Osteoblast (primary cell): ENCODE measurements around the gene FMC1. TPM values are rescaled to one million over a fixed set of nuclear protein-coding genes. Genes with fewer than 3 reads are reported as not detected.
"Not testable (repeated sequence)": the region's sequence is repeated elsewhere in the genome, so short reads cannot be mapped to it uniquely, and the experiment has no call there.

Source experiments
- DNase-seq: peaks from one replicate; pipeline ENCODE4 v3.0.0; 2011; ENCODE audit warnings: low spot score, mixed read lengths; ENCODE audit not compliant: insufficient read length; ENCODE audit errors: missing footprints
- H2AFZ ChIP-seq: 2 replicates; pipeline ENCODE4 v1.6.0; 2011; ENCODE audit warnings: mild to moderate bottlenecking, low read length
- H3K27ac ChIP-seq: 2 replicates; pipeline ENCODE4 v1.5.1; 2011; ENCODE audit warnings: mild to moderate bottlenecking, low read depth, low read length, moderate library complexity
- H3K27me3 ChIP-seq: 2 replicates; pipeline ENCODE4 v1.6.0; 2012; ENCODE audit warnings: mild to moderate bottlenecking, control low read depth, inconsistent platforms, low read length, moderate library complexity; ENCODE audit not compliant: insufficient read depth
- H3K36me3 ChIP-seq: 2 replicates; pipeline ENCODE4 v1.5.1; 2011; ENCODE audit warnings: mild to moderate bottlenecking, low read length, control low read depth, moderate library complexity; ENCODE audit not compliant: insufficient read depth
- H3K4me1 ChIP-seq: 2 replicates; pipeline ENCODE4 v1.5.1; 2011; ENCODE audit warnings: mild to moderate bottlenecking, low read length, control low read depth, moderate library complexity; ENCODE audit not compliant: insufficient read depth
- H3K4me2 ChIP-seq: 2 replicates; pipeline ENCODE4 v1.6.0; 2011; ENCODE audit warnings: mild to moderate bottlenecking, low read length; ENCODE audit not compliant: insufficient read depth
- H3K4me3 ChIP-seq: fragments of 200-600 bp; sonication (generic); 3 replicates; pipeline ENCODE4 v1.5.1; 2012; ENCODE audit warnings: mild to moderate bottlenecking, low read length, inconsistent platforms; ENCODE audit not compliant: insufficient read depth
- H3K79me2 ChIP-seq: 2 replicates; pipeline ENCODE4 v1.6.0; 2012; ENCODE audit warnings: mild to moderate bottlenecking, low read length, control low read depth, inconsistent platforms; ENCODE audit not compliant: insufficient read depth
- H3K9me3 ChIP-seq: 2 replicates; pipeline ENCODE4 v1.5.1; 2011; ENCODE audit warnings: low read depth, low read length, control low read depth
- H4K20me1 ChIP-seq: 2 replicates; pipeline ENCODE4 v1.6.0; 2012; ENCODE audit warnings: mild to moderate bottlenecking, low read length, control low read depth; ENCODE audit not compliant: insufficient read depth
- CTCF ChIP-seq: IDR thresholded peaks from 2 replicates; pipeline ENCODE4 v1.5.1; 2011; ENCODE audit warnings: mild to moderate bottlenecking, low read depth, low read length, moderate library complexity; ENCODE audit errors: extremely low read depth
- total RNA-seq: library from RNA; depleted of rRNA; stranded (reverse); fragments of >200 nt; gene quantifications from 2 replicates; pipeline ENCODE4 v1.2.3, GENCODE V29; 2012

The FMC1 gene
- total RNA-seq, 1 donor: 9.0 TPM

GRCh38 chr7:139304517-139304916 lies 36.6 kb upstream of the FMC1 start:
- peaks cover 9% of the 10 kb centered on the region for H3K4me1 ChIP-seq
- no peaks in the 10 kb centered on the region for H3K79me2 ChIP-seq
- TF ChIP-seq CTCF: no peak
- no peak for DNase-seq
- no peak overlapping the region for H3K27ac ChIP-seq
- H3K9me3 ChIP-seq: no peaks in the 10 kb centered on the region
- no peaks in the 10 kb centered on the region for H4K20me1 ChIP-seq
- H2AFZ ChIP-seq: no peak overlapping the region
- H3K36me3 ChIP-seq: peaks cover 9% of the 10 kb centered on the region
- H3K4me2 ChIP-seq: no peak overlapping the region
- no peak overlapping the region for H3K4me3 ChIP-seq
- H3K27me3 ChIP-seq: no peaks in the 10 kb centered on the region

- Histone ChIP-seq H3K27me3 (no peaks in the 10 kb centered on the region), H3K4me2 (no peak overlapping the region), H3K27ac (no peak overlapping the region), H3K4me3 (no peak overlapping the region), H3K36me3 (no peaks in the 10 kb centered on the region), H4K20me1 (no peaks in the 10 kb centered on the region), H3K4me1 (no peaks in the 10 kb centered on the region), H2AFZ (no peak overlapping the region), H3K79me2 (no peaks in the 10 kb centered on the region), H3K9me3 (no peaks in the 10 kb centered on the region)
- TF ChIP-seq CTCF: no peak
- DNase-seq: no peak
Observed at GRCh38 chr7:139317939-139318505, 23.1 kb upstream of the FMC1 start.

GRCh38 chr7:139321071-139321745 lies 19.9 kb upstream of the FMC1 start:
- Histone ChIP-seq H3K27me3 (no peaks in the 10 kb centered on the region), H3K4me2 (no peak overlapping the region), H3K36me3 (no peaks in the 10 kb centered on the region), H3K9me3 (no peaks in the 10 kb centered on the region), H3K27ac (no peak overlapping the region), H2AFZ (peak overlapping the region; percentile 76), H3K4me3 (no peak overlapping the region), H4K20me1 (no peaks in the 10 kb centered on the region), H3K79me2 (no peaks in the 10 kb centered on the region), H3K4me1 (no peaks in the 10 kb centered on the region)
- peak; percentile 58 for TF ChIP-seq CTCF
- peak; percentile 62 for DNase-seq

- not testable (repeated sequence) for H3K9me3 ChIP-seq, H3K36me3 ChIP-seq, H3K4me1 ChIP-seq, DNase-seq, H3K27ac ChIP-seq, H3K79me2 ChIP-seq, H3K4me2 ChIP-seq, H3K4me3 ChIP-seq, H2AFZ ChIP-seq, H3K27me3 ChIP-seq, H4K20me1 ChIP-seq
Observed at GRCh38 chr7:139324709-139325108, 16.4 kb upstream of the FMC1 start.
